HuH-7.5 (cell line): Measurements from ENCODE around the gene AATF.

Source experiments
- DNase-seq: peaks from one replicate; pipeline ENCODE4 v3.0.0; 2011; ENCODE audit warnings: low spot score

The AATF gene

DNA sequence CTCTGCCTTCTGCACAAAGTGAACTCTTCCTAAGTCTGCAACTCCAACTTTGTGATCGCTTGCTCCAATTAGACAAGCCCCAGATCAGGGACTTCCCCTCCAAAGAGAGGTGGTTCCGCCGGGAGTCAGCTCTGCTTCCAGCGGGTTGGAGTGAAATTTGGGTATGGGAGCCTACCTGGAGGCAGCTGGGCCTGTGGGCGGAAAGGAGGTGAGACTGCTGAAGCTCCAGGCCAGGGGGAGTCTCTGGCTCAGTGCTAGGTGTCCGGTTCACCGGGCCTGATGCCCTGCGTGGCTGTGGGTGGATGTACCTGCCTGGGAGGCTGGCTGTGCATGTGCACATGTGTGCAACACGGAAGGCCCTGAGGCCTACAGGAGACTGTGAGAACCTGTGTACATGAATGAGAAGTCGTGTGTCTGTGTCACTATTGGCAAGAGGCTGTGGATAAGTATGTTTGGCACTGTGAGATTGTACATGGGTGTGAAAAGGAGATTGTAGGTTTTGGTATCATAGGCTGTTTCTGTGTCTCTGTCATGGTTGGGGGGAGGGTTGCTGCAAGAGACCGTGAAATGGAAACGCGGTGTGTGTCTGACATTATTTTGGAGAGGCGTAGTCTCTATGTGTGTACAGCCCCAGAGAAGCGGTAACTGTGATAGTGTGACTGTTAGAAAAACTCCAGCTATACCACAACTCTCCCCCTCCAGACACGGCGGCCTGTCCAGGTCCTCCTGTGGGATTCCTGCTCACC, 7.3 kb upstream of the AATF start:
- DNase-seq: no peak

DNA sequence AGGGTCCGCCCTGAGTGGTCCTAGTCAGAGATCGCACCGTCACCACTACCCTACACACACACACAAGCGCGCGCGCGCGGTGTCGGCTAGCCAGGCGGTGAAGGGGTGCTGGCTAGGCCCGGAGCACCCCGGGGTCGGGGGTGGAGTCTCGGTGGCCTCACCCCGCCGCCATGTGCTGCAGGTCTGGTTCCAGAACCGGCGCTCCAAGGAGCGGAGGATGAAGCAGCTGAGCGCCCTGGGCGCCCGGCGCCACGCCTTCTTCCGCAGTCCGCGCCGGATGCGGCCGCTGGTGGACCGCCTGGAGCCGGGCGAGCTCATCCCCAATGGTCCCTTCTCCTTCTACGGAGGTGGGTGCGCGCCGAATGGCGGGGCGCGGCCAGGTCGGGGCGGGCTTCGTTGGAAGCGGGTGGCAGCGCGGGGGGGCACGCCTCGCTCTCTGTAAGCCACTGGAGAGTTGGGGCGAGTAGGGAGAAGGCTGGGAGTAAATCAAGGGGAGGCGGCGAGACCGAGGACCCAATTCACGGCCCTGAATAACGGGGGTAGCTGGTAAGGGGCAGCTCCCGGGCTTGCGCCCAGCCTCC, 6.6 kb upstream of the AATF start:
- no peak for DNase-seq

DNA sequence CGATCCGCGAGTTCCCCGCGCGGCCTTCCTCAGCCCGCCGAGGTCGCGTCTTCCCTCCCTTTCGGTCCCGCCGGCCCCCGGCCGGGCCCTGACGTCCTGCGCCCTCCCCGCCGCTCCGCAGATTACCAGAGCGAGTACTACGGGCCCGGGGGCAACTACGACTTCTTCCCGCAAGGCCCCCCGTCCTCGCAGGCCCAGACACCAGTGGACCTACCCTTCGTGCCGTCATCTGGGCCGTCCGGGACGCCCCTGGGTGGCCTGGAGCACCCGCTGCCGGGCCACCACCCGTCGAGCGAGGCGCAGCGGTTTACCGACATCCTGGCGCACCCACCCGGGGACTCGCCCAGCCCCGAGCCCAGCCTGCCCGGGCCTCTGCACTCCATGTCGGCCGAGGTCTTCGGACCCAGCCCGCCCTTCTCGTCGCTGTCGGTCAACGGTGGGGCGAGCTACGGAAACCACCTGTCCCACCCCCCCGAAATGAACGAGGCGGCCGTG, 6.1 kb upstream of the AATF start:
- no peak for DNase-seq

DNA sequence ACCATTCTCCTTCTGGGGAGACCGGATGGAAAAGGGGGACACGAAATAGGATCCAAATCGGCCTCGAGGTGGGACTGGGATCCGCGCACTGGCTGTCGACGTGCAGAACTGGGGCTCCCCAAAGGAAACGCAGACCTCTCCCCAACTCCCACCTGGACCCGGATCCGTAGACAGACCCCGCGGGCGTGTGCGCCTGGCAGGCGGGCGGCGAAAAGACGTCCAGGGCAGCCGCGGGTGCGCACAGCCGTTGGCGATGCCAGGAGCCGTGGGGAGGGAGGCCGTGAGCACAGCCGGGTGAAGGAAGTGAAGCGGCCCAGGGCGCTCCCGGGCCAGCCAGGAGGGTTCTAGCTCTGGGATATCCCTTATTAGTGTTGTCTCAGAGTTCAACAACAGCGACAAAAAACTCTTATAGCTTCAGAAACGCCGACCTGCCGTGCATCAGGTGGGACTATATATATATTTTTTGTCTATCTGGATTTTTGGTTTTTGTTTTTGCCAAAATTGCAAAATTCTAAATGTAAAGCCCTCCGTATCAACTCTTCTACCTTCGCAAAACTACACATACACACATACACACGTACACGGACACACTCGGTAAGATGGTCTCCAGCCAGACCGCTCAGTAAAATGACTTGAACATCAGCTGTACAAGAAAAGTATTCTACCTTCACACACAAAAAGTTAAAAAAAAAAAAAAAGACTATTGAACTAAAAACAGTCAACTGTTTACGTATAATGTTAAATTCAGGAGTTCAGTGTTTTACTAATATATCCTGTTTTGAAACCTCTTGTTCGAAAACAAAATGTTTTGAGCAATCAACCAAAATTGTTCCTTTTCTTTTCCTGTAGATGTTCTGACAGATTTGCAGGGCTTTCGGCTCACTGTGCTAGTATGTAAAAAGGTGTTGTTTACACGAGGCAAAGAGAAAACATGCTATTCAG, 5.2 kb upstream of the AATF start:
- DNase-seq: no peak

DNA sequence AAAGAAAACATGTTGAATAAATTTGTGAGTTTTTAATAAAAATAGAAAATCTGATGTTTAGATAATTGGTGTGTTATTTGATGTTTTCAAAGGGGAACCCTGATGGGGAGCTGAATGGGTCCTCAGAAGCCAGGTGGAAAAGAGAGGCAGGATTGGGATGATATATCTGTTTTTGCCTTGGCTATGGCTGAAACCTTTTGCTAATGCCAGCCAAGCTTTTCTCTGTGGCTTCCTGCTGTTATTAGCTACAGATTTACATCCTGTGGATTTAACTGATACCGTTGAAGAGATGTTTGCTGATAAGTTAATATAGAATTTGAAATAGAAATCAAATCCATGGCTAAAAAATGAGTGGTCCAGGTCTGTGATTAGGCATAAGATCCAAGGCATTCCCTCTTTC, 4.2 kb upstream of the AATF start:
- DNase-seq: no peak

DNA sequence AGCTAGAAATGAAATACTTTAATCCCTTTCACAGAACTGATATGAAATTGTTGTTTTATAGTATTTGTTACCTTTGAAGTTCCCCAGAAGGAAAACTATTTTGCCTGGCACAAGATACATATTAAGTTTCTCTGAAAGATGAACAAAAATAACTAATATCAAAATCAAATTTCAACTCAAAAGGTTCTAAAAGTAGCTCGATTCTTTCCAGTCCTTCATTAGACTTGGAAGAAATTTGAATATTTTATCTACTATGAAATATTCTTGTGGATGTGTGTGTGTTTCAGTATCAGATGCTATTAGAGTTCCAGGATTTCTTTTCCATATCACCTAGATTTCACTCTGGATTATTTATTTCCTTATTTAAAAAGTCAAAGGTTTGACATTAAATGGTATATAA, 3.6 kb upstream of the AATF start:
- DNase-seq: no peak

DNA sequence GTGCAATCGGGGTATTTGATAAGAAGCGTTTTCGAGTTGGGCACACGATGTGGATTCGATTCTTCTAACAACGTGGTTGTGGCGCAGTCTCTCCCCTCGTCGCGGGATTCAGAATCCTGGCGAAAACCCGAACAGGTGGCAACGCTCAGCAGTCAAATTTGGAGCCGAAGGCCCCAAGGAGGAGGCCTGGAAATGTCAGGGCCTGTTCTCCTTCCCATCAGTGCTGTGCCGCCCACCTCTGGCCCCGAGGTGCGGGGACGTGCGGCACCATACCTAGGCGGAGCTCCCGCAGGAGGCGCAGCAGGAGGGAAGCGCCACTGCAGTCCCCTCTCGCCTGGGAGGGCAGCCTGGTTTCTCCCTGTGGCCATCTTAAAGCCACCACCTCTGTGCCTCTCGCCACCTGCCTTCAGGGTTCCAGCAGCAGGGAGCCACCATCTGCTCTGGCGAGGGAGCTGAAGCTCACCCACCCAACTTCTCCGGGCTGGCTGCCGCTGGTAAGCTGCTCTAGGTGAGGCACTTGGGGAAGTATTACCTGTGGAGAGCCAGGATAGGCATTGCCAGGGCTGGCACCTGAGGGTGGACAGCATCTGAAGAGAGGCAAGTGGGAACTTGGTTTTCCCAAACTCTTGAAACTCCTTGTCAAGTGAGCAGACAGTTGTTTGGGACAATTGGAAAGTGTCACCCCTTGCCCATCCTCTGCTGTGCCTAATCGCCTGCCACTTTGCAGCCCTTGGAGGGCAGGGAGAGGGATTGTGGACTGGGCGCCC, 2.6 kb upstream of the AATF start:
- no peak for DNase-seq

DNA sequence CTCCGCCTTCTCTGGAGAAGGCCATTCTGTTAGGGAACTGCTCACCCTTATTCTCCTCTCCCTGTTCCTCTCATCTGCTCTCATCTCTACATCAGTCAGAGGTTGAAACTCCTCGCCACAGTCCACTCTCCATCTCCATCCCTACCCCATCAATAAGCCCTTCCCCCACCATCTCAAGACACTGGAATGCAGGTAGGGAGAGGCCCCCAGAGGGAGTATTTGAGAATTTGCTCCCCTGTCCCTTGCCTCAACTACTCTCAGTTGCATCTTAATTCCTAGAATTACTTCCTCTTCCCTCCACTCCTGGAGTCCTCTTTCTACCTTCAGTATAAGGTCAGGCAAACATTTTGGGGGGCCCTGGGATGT, 2.0 kb upstream of the AATF start:
- no peak for DNase-seq

DNA sequence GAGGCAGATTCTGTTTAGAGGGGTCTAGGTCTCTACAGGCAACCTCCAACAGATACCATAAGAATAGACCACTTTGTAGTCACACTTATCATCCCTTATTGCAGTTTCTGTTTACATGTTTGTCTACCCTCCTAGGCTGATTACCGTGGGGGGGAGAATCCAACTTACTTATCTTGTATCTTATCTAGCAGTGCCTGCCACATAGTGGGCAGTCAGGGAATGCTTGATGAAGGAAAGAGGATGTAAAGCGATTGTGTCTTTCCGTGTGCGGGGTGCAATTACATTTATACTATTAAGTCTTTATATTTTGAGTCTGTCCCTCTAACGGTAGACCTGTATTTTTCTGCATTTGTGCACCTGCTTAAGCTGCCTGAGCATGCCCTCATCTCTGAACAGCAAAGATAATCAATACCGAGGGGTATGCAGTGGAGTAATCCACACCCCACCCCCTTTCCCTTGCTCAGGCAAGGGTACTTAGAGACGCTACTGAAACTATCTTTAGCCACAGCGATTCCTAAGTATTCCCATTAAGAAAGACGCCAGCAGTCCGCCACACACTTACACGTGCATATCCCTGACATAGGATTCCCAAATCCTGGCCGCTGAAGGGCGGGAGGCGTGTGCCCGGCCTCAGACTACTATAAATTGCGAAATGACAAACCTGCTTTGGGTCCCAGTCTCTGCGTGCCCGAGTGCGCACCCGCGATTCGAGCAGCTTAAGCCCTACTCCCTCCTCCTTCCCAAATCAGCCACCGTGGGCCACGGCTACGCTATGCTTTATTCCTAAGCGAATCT, 635 bp upstream of the AATF start:
- peak; percentile 71 for DNase-seq

DNA sequence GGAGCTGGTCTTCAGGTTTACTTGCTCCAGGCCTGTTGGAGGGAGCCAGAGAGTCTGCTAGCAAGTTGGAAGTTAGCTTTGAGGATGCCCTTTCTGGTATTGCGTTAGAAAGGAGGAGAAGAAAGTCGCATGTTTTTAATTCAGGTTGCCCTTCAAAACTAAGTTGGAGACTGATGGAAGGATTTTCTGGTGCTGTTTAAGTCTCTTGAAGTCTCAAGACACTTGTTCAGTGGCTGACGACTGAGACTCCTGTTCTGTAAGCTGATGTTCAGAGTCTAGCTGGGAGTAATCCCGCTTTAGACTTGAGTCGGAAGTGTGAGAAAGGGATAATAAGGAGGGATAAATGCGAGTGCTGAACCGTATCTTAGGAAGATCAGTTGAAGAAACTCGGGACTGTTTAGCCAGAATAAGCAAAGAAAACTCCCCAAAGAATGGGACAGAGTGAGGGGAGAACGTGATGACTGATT, 740 bp downstream of the AATF start:
- no peak for DNase-seq

DNA sequence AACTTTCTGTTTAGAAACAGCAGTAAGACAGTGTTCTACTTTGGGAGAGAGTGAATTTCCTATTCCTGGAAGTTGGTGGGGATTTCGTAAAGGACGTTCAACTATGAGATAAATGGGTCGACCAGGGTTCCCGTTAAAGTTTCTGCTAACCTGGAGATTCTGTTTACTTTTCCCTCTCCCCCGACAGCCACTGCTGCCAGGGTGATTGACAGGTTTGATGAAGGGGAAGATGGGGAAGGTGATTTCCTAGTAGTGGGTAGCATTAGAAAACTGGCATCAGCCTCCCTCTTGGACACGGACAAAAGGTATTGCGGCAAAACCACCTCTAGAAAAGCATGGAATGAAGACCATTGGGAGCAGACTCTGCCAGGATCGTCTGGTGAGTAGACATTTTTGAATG, 1.3 kb downstream of the AATF start:
- no peak for DNase-seq

DNA sequence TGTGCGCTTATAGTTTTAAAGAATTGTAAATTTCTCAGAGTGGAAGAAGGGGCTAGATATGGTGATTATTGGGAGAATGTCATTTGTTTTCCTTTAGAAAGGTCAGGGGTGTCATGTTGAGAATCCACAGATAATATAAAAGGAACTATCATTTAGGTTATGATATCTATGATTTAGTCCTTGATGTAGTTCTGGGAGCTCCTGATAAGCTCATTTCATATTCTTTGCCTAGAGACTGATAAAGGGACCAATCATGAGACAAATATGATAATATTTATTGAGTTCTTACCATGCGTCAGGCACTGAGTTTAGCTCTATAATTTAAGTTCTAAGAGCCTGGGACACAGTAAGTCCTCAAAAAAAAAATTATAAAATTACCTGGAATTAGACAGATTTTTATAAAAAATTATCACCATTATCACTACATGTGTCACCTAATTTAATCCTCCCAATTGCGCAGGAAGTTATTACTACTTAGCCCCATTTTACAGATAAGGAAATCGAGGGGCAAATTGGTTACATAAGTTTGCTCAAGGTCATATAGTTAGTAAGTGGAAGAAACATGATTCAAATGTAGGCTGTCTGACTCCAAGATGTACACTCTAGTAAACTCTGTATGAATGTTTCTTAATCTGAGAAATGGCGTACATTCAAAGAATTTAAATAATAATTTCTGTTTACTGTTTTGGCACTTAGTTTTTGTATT, 2.5 kb downstream of the AATF start:
- DNase-seq: no peak

DNA sequence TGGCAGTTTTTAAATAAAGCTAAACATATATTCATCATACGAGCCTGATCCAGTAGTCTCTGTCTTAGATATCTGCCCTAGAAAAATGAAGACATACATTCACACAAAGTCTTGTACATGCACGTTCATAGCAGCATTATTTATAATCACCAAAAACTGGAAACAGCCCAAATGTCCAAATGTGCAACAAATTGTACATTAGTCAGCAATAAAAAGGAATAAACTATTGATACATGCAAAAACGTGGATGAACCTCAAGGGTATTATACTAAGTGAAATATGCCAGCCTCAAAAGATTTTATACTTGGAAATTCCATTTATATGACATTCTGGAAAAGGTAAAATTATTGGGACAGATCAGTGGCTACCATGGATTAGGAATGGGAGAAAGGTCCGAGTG, 22.8 kb downstream of the AATF start:
- no peak for DNase-seq

DNA sequence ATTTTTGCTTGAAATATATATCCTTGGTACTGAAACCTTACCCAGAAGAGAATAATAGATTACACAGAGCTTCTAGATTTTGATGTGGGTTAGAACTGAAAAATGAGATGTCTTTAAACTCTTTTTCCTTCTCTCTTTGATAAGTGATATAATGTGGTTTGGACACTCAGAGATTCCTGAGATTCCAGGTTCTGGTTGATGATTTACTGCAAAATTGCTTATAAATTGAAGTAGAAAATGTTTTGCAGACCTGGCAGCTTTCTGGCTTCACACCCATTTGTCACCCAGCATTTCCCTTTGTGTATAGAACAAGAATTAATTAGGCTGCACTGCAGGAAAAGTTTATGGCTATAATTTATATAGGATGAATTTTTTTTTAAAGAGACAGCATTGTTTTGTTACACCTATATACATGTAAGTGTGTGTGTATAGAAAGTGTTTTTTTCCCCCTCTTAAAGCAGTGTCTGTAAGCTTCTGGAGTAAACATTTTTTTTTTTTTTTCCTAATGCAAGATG, 23.5 kb downstream of the AATF start:
- no peak for DNase-seq

DNA sequence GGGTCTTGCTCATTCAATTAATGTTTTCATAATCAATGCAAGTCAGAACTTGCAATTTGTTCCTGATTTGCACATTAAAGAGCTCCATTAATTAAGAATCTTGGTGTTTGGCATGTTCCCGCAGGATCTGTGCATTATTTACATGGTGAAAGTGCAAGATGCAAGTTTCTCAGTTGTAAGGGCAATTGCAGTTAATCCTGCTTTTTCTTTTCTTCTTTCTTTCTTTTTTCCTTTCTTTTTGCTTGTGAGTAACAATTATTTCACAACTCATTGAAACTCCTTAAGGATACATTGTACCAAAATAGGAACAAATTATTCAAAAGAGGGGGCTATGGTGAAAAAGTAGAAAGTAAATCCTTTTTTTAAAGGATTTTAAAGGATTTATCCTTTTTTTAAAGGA, 24.2 kb downstream of the AATF start:
- DNase-seq: no peak

DNA sequence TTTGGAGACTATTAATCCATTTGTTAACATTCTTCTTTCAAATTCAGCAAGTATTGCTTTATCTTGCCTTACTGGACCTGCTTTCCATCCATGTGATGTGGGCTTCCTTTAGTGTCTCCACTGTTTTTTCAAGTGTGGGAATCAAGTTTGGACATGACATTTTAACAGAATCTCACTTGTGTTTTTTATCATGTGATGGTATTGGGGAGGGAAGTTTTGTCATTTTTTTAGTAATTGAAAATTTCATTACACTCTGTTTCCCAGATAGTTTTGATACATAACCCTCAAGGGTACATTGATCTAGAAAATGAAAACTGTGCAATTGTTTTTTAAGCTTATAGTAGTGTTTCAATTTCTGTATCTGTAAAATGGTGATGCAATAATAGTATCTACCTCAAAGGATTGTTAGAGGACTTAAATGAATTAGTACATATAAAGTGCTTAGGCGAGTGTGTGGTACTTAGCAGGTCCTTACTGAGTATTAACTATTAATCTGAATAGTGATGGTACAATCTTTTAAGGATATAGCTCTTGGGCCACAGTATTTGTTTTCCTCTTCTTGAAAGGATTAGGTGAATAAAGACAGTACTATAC, 27.3 kb downstream of the AATF start:
- no peak for DNase-seq

DNA sequence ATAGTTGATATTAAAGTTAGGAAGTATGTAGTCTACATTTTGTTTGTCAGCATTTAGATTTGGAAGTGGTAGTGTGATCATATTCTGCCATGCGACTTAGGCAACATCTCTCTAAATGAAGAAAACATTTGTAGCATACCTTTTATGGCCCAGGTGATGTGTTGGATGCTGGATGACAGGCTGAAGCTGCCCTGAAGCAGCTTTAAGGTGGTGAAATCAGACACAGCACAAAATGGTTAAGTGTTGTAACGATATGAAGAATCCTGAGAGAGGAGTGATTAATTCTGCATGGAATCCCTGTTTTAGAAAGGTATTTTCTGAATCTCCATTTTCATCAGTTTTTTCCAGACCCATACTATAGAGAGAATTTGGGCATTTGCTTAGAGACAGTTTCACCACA, 28.3 kb downstream of the AATF start:
- no peak for DNase-seq

DNA sequence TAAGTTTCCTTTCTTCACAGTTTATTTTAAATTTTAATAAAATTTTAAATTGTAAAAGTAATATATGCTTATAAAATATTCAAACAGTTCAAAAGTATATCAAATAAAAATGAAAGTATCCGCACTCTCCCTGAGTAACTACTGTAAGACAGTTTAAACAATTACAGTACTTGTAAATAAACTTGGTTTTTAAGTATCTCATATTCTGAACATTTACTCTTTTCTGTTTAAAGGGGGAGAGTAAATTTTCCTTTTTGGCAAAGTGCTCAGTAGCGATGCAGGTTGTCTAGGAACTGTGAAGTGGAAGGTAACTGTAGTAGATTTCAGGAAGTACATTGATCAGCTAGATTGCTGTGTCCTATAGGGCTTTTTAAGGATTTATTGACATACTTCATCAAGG, 28.8 kb downstream of the AATF start:
- no peak for DNase-seq

DNA sequence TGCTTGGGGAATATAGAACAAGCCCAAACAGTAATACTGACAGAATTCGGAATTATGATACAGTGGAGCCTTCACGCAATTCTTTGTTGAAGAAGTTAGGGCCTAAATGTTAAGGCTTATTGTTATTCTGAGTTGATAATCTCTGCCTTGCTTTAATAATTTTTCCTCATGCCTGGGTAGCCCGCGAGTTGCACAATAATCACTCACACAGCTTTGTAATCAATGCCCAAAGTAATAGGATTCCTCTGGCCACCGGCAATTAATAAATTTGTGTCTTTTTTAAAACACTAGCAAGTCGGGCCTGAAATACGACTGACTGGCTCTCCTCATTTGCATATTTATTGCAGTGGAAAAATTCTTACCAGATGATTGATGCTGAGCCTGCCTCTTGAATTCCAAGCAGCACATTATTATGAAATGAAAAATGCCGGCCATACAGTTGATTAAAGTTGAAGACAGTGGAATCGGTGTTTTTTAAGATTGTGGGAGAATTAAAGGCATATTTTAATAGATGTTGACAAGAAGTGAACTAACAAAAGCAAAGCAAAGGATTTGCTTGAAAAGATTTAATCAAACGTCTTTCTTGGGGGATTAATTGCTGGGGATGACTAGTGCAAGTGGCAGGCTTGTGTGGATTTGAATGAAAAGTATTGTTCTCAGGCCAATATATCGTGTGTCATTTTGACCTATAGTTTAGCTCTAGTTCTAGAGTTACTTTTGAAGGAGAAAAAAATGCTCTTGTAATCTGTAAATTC, 30.2 kb downstream of the AATF start:
- no peak for DNase-seq
